ENCODE results near the gene ACOT11.

ACOT11 gene

GRCh38 chr1:54652168-54652567 lies 104.1 kb downstream of the ACOT11 start:
- DNase-seq = no peak

DNA sequence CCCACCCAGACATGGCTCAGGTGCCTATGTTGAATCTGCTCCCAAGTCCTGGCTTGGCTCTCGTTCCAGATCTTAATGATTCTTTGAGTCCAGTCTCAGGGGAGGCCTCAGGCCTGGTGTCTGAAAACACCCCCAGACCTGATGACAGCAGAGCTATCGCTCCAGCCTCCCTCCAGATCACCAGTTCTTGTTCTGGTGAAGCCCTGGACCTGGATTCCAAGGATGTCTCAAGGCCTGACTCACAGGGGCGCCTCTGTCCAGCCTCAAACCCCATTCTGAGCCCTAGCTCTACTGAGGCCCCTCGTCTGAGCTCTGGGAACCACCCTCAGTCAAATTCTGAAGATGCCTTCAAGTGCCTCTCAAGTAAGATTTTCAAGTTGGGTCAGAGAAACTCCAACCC lies 105.0 kb downstream of the ACOT11 start:
- DNase-seq = no peak

GRCh38 chr1:54658164-54658913 lies 110.3 kb downstream of the ACOT11 start:
- no peak for DNase-seq

All from NCI-H187 (cell line).